ACC112 (cell line): Measurements from ENCODE around the gene STAB2.
"Not testable (repeated sequence)": the region's sequence is repeated elsewhere in the genome, so short reads cannot be mapped to it uniquely, and the experiment has no call there.

Source experiments
- H2AFZ ChIP-seq: fragments of 200-600 bp; sonication (generic); one replicate; pipeline ENCODE4 v1.6.0; 2017; ENCODE audit warnings: antibody characterized with exemption, low read length; ENCODE audit not compliant: unreplicated experiment
- H3K27ac ChIP-seq: fragments of 200-600 bp; sonication (generic); 2 replicates; pipeline ENCODE4 v1.5.1; 2014; ENCODE audit warnings: low read depth, mild to moderate bottlenecking, antibody characterized with exemption, low read length, moderate library complexity
- H3K27me3 ChIP-seq: fragments of 200-600 bp; sonication (generic); 2 replicates; pipeline ENCODE4 v1.6.1; 2014; ENCODE audit warnings: mild to moderate bottlenecking, antibody characterized with exemption, low read length, moderate library complexity, mixed read lengths; ENCODE audit not compliant: insufficient read depth
- H3K36me3 ChIP-seq: fragments of 200-600 bp; sonication (generic); 2 replicates; pipeline ENCODE4 v1.6.1; 2016; ENCODE audit warnings: mild to moderate bottlenecking, antibody characterized with exemption, low read length, moderate library complexity, mixed read lengths; ENCODE audit not compliant: insufficient read depth
- H3K4me1 ChIP-seq: fragments of 200-600 bp; sonication (generic); one replicate; pipeline ENCODE4 v1.6.1; 2016; ENCODE audit warnings: low read length, mixed read lengths; ENCODE audit not compliant: insufficient read depth, unreplicated experiment, control insufficient read depth
- H3K4me3 ChIP-seq: fragments of 200-600 bp; sonication (generic); 2 replicates; pipeline ENCODE4 v1.5.1; 2014; ENCODE audit warnings: mild to moderate bottlenecking, low read depth, low read length
- H3K79me2 ChIP-seq: fragments of 200-600 bp; sonication (generic); one replicate; pipeline ENCODE4 v1.6.0; 2016; ENCODE audit warnings: low read length; ENCODE audit not compliant: control insufficient read depth, unreplicated experiment, insufficient read depth

The STAB2 gene

GRCh38 chr12:103652808-103653207 is 65.7 kb downstream of the STAB2 start:
- H3K79me2 ChIP-seq: no peaks in the 10 kb centered on the region
- H3K4me1 ChIP-seq: no peaks in the 10 kb centered on the region
- H3K4me3 ChIP-seq: no peak overlapping the region
- H2AFZ ChIP-seq: no peak overlapping the region
- H3K36me3 ChIP-seq: no peaks in the 10 kb centered on the region
- peaks cover 9% of the 10 kb centered on the region; the same call in 1 of the 2 replicates for H3K27me3 ChIP-seq
- H3K27ac ChIP-seq: no peak overlapping the region

DNA sequence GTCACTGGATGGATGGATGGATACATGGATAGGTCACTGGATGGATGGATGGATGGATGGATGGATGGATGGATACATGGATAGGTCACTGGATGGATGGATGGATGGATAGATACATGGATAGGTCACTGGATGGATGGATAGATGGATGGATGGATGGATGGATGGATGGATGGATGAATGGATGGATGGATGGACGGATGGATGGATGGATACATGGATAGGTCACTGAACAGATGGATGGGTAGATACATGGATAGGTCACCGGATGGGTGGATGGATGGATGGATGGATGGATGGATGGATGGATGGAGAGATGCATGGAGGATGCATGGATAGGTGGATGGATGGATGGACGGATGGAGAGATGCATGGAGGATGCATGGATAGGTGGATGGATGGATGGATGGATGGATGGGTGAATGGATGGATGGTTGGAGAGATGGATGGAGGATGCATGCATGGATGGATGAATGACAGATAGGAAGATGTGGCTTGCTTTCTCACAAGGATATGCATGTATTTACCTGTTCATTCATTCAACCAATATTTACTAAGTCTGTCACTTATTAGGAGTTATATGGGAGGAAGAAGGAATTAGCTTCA is 66.6 kb downstream of the STAB2 start:
- H3K79me2 ChIP-seq, H3K36me3 ChIP-seq, H2AFZ ChIP-seq, H3K4me1 ChIP-seq, H3K4me3 ChIP-seq, H3K27ac ChIP-seq: not testable (repeated sequence)
- H3K27me3 ChIP-seq: peaks cover 11% of the 10 kb centered on the region

GRCh38 chr12:103654816-103655215 is 67.7 kb downstream of the STAB2 start:
- H3K4me3 ChIP-seq: no peak overlapping the region
- H3K36me3 ChIP-seq: no peaks in the 10 kb centered on the region
- H2AFZ ChIP-seq: no peak overlapping the region
- no peaks in the 10 kb centered on the region for H3K79me2 ChIP-seq
- no peak overlapping the region for H3K27ac ChIP-seq
- H3K4me1 ChIP-seq: no peaks in the 10 kb centered on the region
- peaks cover 18% of the 10 kb centered on the region for H3K27me3 ChIP-seq

DNA sequence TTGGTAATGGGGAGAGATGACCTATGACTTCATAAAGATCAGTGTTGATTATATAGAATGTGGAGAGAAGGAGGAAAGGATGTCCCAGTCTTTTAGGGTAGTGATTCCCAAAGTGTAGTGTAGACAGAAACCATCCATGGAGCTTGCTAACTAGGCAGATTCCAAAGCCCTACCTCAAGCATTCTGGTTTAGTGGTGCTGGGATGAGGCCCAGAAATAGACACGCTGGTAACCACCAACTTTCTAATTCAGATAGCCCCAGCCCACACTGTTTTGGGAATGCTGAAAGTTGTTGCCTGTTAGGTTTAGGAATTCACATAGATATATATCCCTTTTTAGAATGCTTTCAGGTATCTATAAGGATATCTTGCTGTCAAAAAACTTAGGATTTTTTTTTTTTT is 69.2 kb downstream of the STAB2 start:
- no peaks in the 10 kb centered on the region for H3K36me3 ChIP-seq
- H3K4me3 ChIP-seq: no peak overlapping the region
- no peak overlapping the region for H3K27ac ChIP-seq
- no peaks in the 10 kb centered on the region for H3K4me1 ChIP-seq
- H3K79me2 ChIP-seq: no peaks in the 10 kb centered on the region
- H3K27me3 ChIP-seq: peaks cover 29% of the 10 kb centered on the region
- H2AFZ ChIP-seq: no peak overlapping the region

- Histone ChIP-seq H3K27ac (no peak overlapping the region), H2AFZ (no peak overlapping the region), H3K27me3 (peaks cover 39% of the 10 kb centered on the region)
These were observed 70.3 kb downstream of the STAB2 start for GRCh38 chr12:103657331-103657730.

GRCh38 chr12:103664626-103665025 is 77.6 kb downstream of the STAB2 start:
- Histone ChIP-seq H3K4me1 (no peaks in the 10 kb centered on the region), H3K79me2 (no peaks in the 10 kb centered on the region), H3K36me3 (no peaks in the 10 kb centered on the region), H3K4me3 (no peak overlapping the region), H2AFZ (no peak overlapping the region), H3K27me3 (peaks cover 58% of the 10 kb centered on the region), H3K27ac (no peak overlapping the region)

More at GRCh38 chr12:103657331-103657730, 70.3 kb downstream of the STAB2 start:
- no peaks in the 10 kb centered on the region for H3K4me1 ChIP-seq
- H3K36me3 ChIP-seq: no peaks in the 10 kb centered on the region
- no peaks in the 10 kb centered on the region for H3K79me2 ChIP-seq
- H3K4me3 ChIP-seq: no peak overlapping the region

DNA sequence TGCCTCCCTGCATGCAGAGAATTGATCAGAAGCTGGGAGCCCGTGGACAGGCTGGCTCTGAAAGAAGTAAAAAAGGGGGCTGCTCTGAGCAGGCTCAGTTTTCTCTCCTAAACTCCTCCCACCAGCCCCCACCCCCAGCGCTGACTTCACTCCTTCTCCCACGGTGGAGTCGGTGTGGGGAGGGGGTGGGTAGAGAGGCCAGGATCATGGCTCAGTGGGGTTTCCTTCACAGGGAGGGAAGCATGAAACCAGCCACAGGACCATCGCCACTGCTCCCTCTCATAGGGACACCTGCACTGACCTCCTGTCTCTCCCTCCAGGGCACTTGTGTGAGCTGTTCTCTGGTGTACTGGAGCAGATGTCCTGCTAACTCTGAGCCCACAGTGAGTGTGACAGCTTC is 78.9 kb downstream of the STAB2 start:
- no peak overlapping the region for H3K4me3 ChIP-seq
- no peak overlapping the region for H3K27ac ChIP-seq
- no peak overlapping the region for H2AFZ ChIP-seq
- no peaks in the 10 kb centered on the region for H3K4me1 ChIP-seq
- H3K27me3 ChIP-seq: peaks cover 47% of the 10 kb centered on the region
- H3K36me3 ChIP-seq: no peaks in the 10 kb centered on the region
- H3K79me2 ChIP-seq: no peaks in the 10 kb centered on the region

DNA sequence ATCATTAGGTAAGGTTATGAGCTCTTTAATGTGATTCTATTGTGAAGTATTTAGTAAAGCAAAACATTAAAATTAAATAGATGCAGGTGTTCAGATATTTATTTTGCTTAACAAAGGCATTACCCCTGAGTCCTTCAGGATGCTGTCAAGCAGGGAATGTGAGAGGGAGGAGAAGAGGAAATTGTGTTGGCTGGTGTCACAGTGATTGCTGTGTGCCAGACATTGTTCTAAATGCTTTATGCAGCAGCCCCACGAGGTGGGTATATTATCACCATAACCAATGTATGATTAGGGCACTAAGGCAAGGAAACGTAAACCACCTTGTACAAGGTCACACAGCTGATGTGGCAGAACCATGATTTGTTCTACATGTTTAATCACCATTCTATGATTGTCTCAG is 80.1 kb downstream of the STAB2 start:
- Histone ChIP-seq H3K4me3 (no peak overlapping the region), H3K27ac (no peak overlapping the region), H3K36me3 (no peaks in the 10 kb centered on the region), H3K79me2 (no peaks in the 10 kb centered on the region), H2AFZ (no peak overlapping the region), H3K27me3 (peaks cover 37% of the 10 kb centered on the region), H3K4me1 (no peaks in the 10 kb centered on the region)

DNA sequence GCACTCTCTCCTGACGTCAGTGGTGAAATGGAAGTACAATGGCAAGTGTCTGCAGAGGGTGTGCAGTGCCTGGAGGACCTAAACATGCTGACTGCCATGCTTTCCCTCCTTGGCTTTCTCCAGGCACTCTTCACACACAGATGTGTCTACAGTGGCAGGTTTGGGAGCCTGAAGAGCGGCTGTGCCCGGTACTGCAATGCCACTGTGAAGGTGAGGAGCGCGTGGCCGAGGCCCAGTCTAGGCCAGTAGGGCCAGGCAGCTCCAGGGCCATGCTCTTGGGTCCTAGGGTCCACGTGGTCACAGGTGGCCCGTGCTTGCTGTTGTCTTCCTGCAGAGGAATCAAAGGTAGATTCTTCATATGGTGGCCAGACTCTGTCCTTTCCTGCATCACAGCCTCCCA is 81.4 kb downstream of the STAB2 start:
- Histone ChIP-seq H3K27ac (no peak overlapping the region), H2AFZ (no peak overlapping the region), H3K36me3 (no peaks in the 10 kb centered on the region), H3K4me1 (no peaks in the 10 kb centered on the region), H3K4me3 (no peak overlapping the region), H3K27me3 (peaks cover 29% of the 10 kb centered on the region), H3K79me2 (no peaks in the 10 kb centered on the region)

DNA sequence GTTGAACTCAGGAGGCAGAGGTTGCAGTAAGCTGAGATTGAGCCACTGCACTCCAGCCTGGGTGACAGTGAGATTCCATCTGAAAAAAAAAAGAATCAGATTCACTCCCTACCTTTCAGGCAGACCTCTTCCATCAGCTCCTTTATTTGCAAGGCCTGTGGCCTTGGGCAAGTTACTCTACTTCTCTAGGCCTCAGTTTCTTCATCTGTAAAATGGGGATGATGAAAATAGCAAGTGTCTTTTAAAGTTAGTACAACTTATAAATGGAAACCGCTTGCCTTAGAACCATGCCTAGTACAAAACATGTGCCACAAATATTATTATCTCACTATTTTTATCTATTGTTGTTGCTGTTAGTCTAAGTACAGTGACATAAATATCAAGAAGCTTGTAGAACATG is 84.3 kb downstream of the STAB2 start:
- Histone ChIP-seq H3K27ac (no peak overlapping the region), H3K27me3 (peaks cover 11% of the 10 kb centered on the region), H3K79me2 (no peaks in the 10 kb centered on the region), H2AFZ (no peak overlapping the region), H3K4me3 (no peak overlapping the region), H3K4me1 (no peaks in the 10 kb centered on the region), H3K36me3 (no peaks in the 10 kb centered on the region)

DNA sequence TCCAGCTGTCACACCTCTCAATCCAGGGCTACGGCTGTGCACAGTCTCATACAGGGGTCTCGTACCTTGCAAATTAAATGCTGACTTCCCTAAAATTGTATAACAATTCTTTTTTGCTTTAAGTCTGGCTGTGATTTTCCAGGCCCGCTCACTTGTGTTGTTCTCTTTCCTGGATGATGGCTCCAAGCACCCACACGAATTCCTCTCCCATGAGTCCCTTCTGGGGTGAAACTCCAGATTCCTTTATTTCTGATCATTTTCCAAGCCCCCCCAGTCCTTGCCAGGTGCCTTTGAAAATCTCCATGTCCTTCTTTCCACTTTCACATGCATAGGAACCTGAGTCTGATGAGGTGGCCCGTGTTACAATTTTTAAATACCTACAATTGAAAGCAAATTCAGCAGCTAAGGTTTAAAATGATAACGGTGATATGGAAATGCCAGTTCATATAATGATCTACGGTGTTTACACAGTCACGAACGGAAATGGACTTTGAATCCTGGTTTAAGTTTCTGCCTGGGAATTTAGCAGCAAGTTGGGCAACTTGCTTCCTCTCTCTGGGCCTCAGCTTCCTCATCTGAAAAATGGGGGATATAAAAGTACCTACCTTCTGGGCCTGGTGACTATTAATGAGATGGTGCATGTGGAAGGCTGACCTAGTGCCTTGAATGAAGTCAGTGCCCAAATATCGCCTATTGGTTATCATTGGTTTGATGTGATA is 85.5 kb downstream of the STAB2 start:
- peaks cover 6% of the 10 kb centered on the region; the same call in 1 of the 2 replicates for H3K27me3 ChIP-seq
- no peak overlapping the region for H3K4me3 ChIP-seq
- no peak overlapping the region for H3K27ac ChIP-seq
- no peaks in the 10 kb centered on the region for H3K4me1 ChIP-seq
- no peak overlapping the region for H2AFZ ChIP-seq
- H3K36me3 ChIP-seq: no peaks in the 10 kb centered on the region
- H3K79me2 ChIP-seq: no peaks in the 10 kb centered on the region
